ENCODE data around the gene BIRC6. TPM values are rescaled to one million over a fixed set of nuclear protein-coding genes. Genes with fewer than 3 reads are reported as not detected.
"Not testable (repeated sequence)": the region's sequence is repeated elsewhere in the genome, so short reads cannot be mapped to it uniquely, and the experiment has no call there.

The BIRC6 gene
- total RNA-seq, 1 experiment from 2014 or later: 88.3 TPM

- in situ Hi-C loops (cut with HindIII; ENCODE audit: low pct_unique_long_range_greater_than_20kb, low sequenced_read_pairs): no loop called here
- no peak for DNase-seq (ENCODE audit: low read depth, low spot score)
These were observed 67.9 kb downstream of the BIRC6 start for GRCh38 chr2:32424739-32425138.

GRCh38 chr2:32425719-32426141, 68.9 kb downstream of the BIRC6 start:
- in situ Hi-C loops (cut with HindIII; ENCODE audit: low pct_unique_long_range_greater_than_20kb, low sequenced_read_pairs): no loop called here
- DNase-seq (ENCODE audit: low read depth, low spot score): no peak

GRCh38 chr2:32427672-32428610, 71.1 kb downstream of the BIRC6 start:
- DNase-seq (ENCODE audit: low read depth, low spot score): no peak
- in situ Hi-C loops (cut with HindIII; ENCODE audit: low pct_unique_long_range_greater_than_20kb, low sequenced_read_pairs): no loop called here

- DNase-seq (ENCODE audit: low read depth, low spot score): no peak
- in situ Hi-C loops (cut with HindIII; ENCODE audit: low pct_unique_long_range_greater_than_20kb, low sequenced_read_pairs): no loop called here
These were observed 74.0 kb downstream of the BIRC6 start for GRCh38 chr2:32430804-32431203.

GRCh38 chr2:32436150-32436549, 79.3 kb downstream of the BIRC6 start:
- in situ Hi-C loops (cut with HindIII; ENCODE audit: low pct_unique_long_range_greater_than_20kb, low sequenced_read_pairs): no loop called here
- DNase-seq (ENCODE audit: low read depth, low spot score): no peak

GRCh38 chr2:32442020-32442467, 85.2 kb downstream of the BIRC6 start:
- no peak for DNase-seq (ENCODE audit: low read depth, low spot score)
- in situ Hi-C loops (cut with HindIII; ENCODE audit: low pct_unique_long_range_greater_than_20kb, low sequenced_read_pairs): no loop called here

- in situ Hi-C loops (cut with HindIII; ENCODE audit: low pct_unique_long_range_greater_than_20kb, low sequenced_read_pairs): no loop called here
- DNase-seq (ENCODE audit: low read depth, low spot score): no peak
These were observed 89.5 kb downstream of the BIRC6 start for GRCh38 chr2:32446369-32446768.

- DNase-seq (ENCODE audit: low read depth, low spot score): peak; percentile 51
- in situ Hi-C loops (cut with HindIII; ENCODE audit: low pct_unique_long_range_greater_than_20kb, low sequenced_read_pairs): no loop called here
These were observed 94.0 kb downstream of the BIRC6 start for GRCh38 chr2:32450851-32451250.

GRCh38 chr2:32452338-32453064, 95.7 kb downstream of the BIRC6 start:
- DNase-seq (ENCODE audit: low read depth, low spot score): no peak
- in situ Hi-C loops (cut with HindIII; ENCODE audit: low pct_unique_long_range_greater_than_20kb, low sequenced_read_pairs): no loop called here

GRCh38 chr2:32453242-32454062, 96.6 kb downstream of the BIRC6 start:
- DNase-seq (ENCODE audit: low read depth, low spot score): no peak
- in situ Hi-C loops (cut with HindIII; ENCODE audit: low pct_unique_long_range_greater_than_20kb, low sequenced_read_pairs): no loop called here

- DNase-seq (ENCODE audit: low read depth, low spot score): no peak
- in situ Hi-C loops (cut with HindIII; ENCODE audit: low pct_unique_long_range_greater_than_20kb, low sequenced_read_pairs): no loop called here
These were observed 99.0 kb downstream of the BIRC6 start for GRCh38 chr2:32455816-32456215.

- DNase-seq (ENCODE audit: low read depth, low spot score): no peak
- in situ Hi-C loops (cut with HindIII; ENCODE audit: low pct_unique_long_range_greater_than_20kb, low sequenced_read_pairs): no loop called here
These were observed 100.0 kb downstream of the BIRC6 start for GRCh38 chr2:32456808-32457207.

- no peak for DNase-seq (ENCODE audit: low read depth, low spot score)
- in situ Hi-C loops (cut with HindIII; ENCODE audit: low pct_unique_long_range_greater_than_20kb, low sequenced_read_pairs): no loop called here
These were observed 101.0 kb downstream of the BIRC6 start for GRCh38 chr2:32457814-32458213.

GRCh38 chr2:32460861-32461260, 104.0 kb downstream of the BIRC6 start:
- in situ Hi-C loops (cut with HindIII; ENCODE audit: low pct_unique_long_range_greater_than_20kb, low sequenced_read_pairs): not testable (repeated sequence)

GRCh38 chr2:32463110-32463509, 106.3 kb downstream of the BIRC6 start:
- no peak for DNase-seq (ENCODE audit: low read depth, low spot score)

More at GRCh38 chr2:32460861-32461260, 104.0 kb downstream of the BIRC6 start:
- not testable (repeated sequence) for DNase-seq (ENCODE audit: low read depth, low spot score)

GRCh38 chr2:32464431-32464830, 107.6 kb downstream of the BIRC6 start:
- in situ Hi-C loops (cut with HindIII; ENCODE audit: low pct_unique_long_range_greater_than_20kb, low sequenced_read_pairs): no loop called here

More at GRCh38 chr2:32463110-32463509, 106.3 kb downstream of the BIRC6 start:
- in situ Hi-C loops (cut with HindIII; ENCODE audit: low pct_unique_long_range_greater_than_20kb, low sequenced_read_pairs): no loop called here

GRCh38 chr2:32472605-32473004, 115.8 kb downstream of the BIRC6 start:
- in situ Hi-C loops (cut with HindIII; ENCODE audit: low pct_unique_long_range_greater_than_20kb, low sequenced_read_pairs): no loop called here
- DNase-seq (ENCODE audit: low read depth, low spot score): no peak

More at GRCh38 chr2:32464431-32464830, 107.6 kb downstream of the BIRC6 start:
- no peak for DNase-seq (ENCODE audit: low read depth, low spot score)

- in situ Hi-C loops (cut with HindIII; ENCODE audit: low pct_unique_long_range_greater_than_20kb, low sequenced_read_pairs): no loop called here
- no peak for DNase-seq (ENCODE audit: low read depth, low spot score)
These were observed 117.6 kb downstream of the BIRC6 start for GRCh38 chr2:32474381-32474780.

Data from SK-MEL-5 (cell line).